ENCODE measurements around the gene GPHN.

DNA sequence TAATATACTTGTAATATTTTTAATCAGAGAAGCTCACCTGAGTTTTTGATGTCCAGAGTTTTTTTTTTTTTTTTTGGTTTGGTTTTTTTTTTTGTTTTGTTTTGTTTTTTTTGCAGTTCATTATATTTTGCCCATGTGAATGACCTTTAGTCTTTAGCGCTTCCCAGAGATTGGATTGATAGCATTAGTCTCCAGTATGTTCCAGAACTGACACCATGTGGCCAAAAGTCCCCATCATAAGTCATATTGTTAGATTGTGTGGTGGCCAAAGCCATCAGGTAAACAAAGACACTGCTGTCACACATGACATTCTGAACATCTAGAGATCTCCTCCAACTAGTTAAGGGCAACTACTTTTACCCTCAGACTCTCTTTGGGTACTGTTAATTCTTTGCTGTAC lies 408.5 kb downstream of the GPHN start:
- TF ChIP-seq EZH2 (IDR thresholded peaks at IDR 0.05), result no peak
- TF ChIP-seq POLR2AphosphoS5 (IDR thresholded peaks at IDR 0.05; ENCODE audit: borderline replicate concordance, low read depth, low read length), result no peak
